Tibial nerve (tissue), 4 donors: ENCODE data around the gene HADH. TPM values are rescaled to one million over a fixed set of nuclear protein-coding genes. Genes with fewer than 3 reads are reported as not detected.
A peak's percentile ranks its signal among the peaks of the same experiment; 100 is the strongest.

Experiments
- DNase-seq, 2 donors: peaks; one replicate each; pipeline ENCODE4 v3.0.0-alpha.2; 2019; ENCODE audit warnings: low spot score in 2 of 2
- H3K27ac ChIP-seq, 4 donors: fragments of 200-600 bp; sonication (generic) in 3 of 4; one replicate each; pipeline ENCODE4 v1.5.1; 2017 to 2019; ENCODE audit warnings: mild to moderate bottlenecking in 1 of 4
- H3K27me3 ChIP-seq, 2 donors: fragments of 200-600 bp; sonication (generic) in 1 of 2; one replicate each; pipeline versions ENCODE4 v1.5.1 to v1.6.0; 2017 to 2019
- H3K36me3 ChIP-seq, 3 donors: fragments of 200-600 bp; sonication (generic); one replicate each; pipeline ENCODE4 v1.5.1; 2018 to 2019
- H3K4me1 ChIP-seq, 4 donors: fragments of 200-600 bp; sonication (generic) in 3 of 4; one replicate each; pipeline ENCODE4 v1.5.1; 2017 to 2019
- H3K4me3 ChIP-seq, 4 donors: fragments of 200-600 bp; sonication (generic) in 3 of 4; one replicate each; pipeline ENCODE4 v1.5.1; 2017 to 2019; ENCODE audit warnings: mild to moderate bottlenecking in 1 of 4, moderate library complexity in 1 of 4
- H3K9me3 ChIP-seq, 4 donors: fragments of 200-600 bp; sonication (generic) in 3 of 4; one replicate each; pipeline ENCODE4 v1.5.1; 2017 to 2019
- EP300 ChIP-seq, 2 donors: sonication (generic); formaldehyde crosslinking; IDR thresholded peaks; one replicate each; pipeline ENCODE4 v1.6.1; 2017; ENCODE audit warnings: antibody characterized with exemption in 2 of 2, mild to moderate bottlenecking in 1 of 2
- POLR2A ChIP-seq, 2 donors: fragments of 450-650 bp; IDR thresholded peaks; one replicate each; pipeline ENCODE4 v1.6.1; 2017; ENCODE audit warnings: antibody characterized with exemption in 2 of 2, mild to moderate bottlenecking in 2 of 2, moderate library complexity in 2 of 2
- WGBS, 2 donors: methylation state at CpG; one replicate each; pipeline ENCODE4 v1.1.5; 2018; 5-methylcytosine and 5-hydroxymethylcytosine counted together
- total RNA-seq, 4 donors: library from RNA; depleted of rRNA; stranded (reverse); fragments of >200 nt; gene quantifications; one replicate each; pipeline ENCODE4 v1.1.0, GENCODE V29; 2016
- TF ChIP-seq, protein P1 (sequence below), 5 experiments: fragments of 200-600 bp in 3 of 5; fragments of 450-650 bp in 2 of 5; sonication (generic) in 3 of 5; IDR thresholded peaks; one replicate each; pipeline ENCODE4 v1.5.1; 2016 to 2019; ENCODE audit warnings: antibody characterized with exemption in 5 of 5, mild to moderate bottlenecking in 3 of 5, moderate library complexity in 2 of 5

The HADH gene
- total RNA-seq, 4 donors from 2014 or later = 42.2 to 107 (median 55.9) TPM

DNA sequence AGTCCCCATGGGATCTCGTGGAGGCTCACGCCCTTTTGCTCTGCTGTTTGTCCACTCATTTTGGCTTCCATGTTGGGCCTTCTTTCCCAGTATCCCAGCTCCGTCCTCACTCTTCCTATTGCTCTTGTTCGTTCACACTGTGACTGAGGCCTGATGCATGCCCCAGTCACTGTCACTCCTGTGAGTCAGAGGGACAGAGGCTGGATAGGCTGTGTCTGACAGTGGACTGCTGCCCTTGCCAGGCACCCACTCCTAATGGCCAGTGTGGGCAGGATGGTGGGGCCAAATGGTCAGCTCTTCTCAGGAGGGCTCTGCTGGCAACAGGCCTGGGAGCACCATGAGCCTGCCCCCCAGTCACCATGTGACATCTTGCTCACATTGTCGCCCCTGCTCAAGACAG is 40.0 kb downstream of the HADH start:
- Histone ChIP-seq H3K9me3 (no peaks in the 10 kb centered on the region), H3K36me3 (peaks cover 0 to 90% (median 2%) of the 10 kb centered on the region in 3 donors), H3K27ac (no peak overlapping the region), H3K4me3 (no peak overlapping the region), H3K4me1 (no peaks in the 10 kb centered on the region), H3K27me3 (no peaks in the 10 kb centered on the region)
- WGBS, 2 donors = 79 to 87% methylated on average over 5 of the region's 5 CpGs
- DNase-seq = no peak
- TF ChIP-seq EP300 (IDR thresholded peaks at IDR 0.05) = no peak
- TF ChIP-seq POLR2A (IDR thresholded peaks at IDR 0.05) = no peak
- TF ChIP-seq, protein P1, sequence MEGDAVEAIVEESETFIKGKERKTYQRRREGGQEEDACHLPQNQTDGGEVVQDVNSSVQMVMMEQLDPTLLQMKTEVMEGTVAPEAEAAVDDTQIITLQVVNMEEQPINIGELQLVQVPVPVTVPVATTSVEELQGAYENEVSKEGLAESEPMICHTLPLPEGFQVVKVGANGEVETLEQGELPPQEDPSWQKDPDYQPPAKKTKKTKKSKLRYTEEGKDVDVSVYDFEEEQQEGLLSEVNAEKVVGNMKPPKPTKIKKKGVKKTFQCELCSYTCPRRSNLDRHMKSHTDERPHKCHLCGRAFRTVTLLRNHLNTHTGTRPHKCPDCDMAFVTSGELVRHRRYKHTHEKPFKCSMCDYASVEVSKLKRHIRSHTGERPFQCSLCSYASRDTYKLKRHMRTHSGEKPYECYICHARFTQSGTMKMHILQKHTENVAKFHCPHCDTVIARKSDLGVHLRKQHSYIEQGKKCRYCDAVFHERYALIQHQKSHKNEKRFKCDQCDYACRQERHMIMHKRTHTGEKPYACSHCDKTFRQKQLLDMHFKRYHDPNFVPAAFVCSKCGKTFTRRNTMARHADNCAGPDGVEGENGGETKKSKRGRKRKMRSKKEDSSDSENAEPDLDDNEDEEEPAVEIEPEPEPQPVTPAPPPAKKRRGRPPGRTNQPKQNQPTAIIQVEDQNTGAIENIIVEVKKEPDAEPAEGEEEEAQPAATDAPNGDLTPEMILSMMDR (IDR thresholded peaks at IDR 0.05) = no peak

GRCh38 chr4:108030332-108030731 is 40.6 kb downstream of the HADH start:
- DNase-seq = peak; percentile 17 to 32
- Histone ChIP-seq H3K4me1 (no peaks in the 10 kb centered on the region), H3K36me3 (peaks cover 0 to 90% (median 2%) of the 10 kb centered on the region in 3 donors), H3K27me3 (no peaks in the 10 kb centered on the region), H3K9me3 (no peaks in the 10 kb centered on the region), H3K4me3 (no peak overlapping the region), H3K27ac (no peak overlapping the region)
- TF ChIP-seq, protein P1 (IDR thresholded peaks at IDR 0.05) = peak in 2 of 5 experiments; percentile 11 to 26
- TF ChIP-seq POLR2A (IDR thresholded peaks at IDR 0.05) = no peak
- TF ChIP-seq EP300 (IDR thresholded peaks at IDR 0.05) = no peak
- 78 to 82% methylated on average over 2 of the region's 2 CpGs for WGBS, 2 donors

- H3K27me3 ChIP-seq = no peaks in the 10 kb centered on the region
- H3K9me3 ChIP-seq = no peaks in the 10 kb centered on the region
- H3K36me3 ChIP-seq = peaks cover 0 to 94% (median 2%) of the 10 kb centered on the region in 3 donors
- no peak overlapping the region for H3K27ac ChIP-seq
- no peaks in the 10 kb centered on the region for H3K4me1 ChIP-seq
- TF ChIP-seq, protein P1 (IDR thresholded peaks at IDR 0.05) = no peak
- TF ChIP-seq POLR2A (IDR thresholded peaks at IDR 0.05) = no peak
- no peak for TF ChIP-seq EP300 (IDR thresholded peaks at IDR 0.05)
- WGBS, 2 donors = 98% methylated on average over 4 of the region's 4 CpGs
- no peak overlapping the region for H3K4me3 ChIP-seq
- no peak for DNase-seq
Measured at GRCh38 chr4:108031427-108032083, 41.9 kb downstream of the HADH start.

DNA sequence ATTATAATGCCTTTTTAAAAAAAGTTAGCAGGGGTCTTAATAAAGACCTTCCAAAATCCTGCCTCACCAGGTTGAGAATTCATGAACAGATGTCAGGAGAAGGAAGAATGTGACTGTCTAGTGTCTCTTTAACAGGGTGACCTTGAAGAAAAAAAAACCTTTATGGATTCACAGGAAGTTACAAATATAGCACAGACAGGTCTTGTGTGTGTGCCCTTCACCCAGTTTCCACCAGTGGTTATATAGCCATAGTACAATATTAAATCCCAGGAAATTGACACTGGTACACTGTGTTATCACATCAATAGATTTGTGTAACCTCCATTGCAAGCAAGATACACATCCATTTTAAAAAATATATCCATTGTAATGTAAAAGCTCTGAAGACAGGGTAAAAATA is 43.7 kb downstream of the HADH start:
- H3K36me3 ChIP-seq = peaks cover 0 to 83% (median 2%) of the 10 kb centered on the region in 3 donors
- H3K27ac ChIP-seq = no peak overlapping the region
- no peaks in the 10 kb centered on the region for H3K9me3 ChIP-seq
- TF ChIP-seq, protein P1 (IDR thresholded peaks at IDR 0.05) = no peak
- TF ChIP-seq POLR2A (IDR thresholded peaks at IDR 0.05) (no peak), EP300 (IDR thresholded peaks at IDR 0.05) (no peak)
- DNase-seq = no peak
- H3K27me3 ChIP-seq = no peaks in the 10 kb centered on the region
- no peaks in the 10 kb centered on the region for H3K4me1 ChIP-seq
- H3K4me3 ChIP-seq = no peak overlapping the region

DNA sequence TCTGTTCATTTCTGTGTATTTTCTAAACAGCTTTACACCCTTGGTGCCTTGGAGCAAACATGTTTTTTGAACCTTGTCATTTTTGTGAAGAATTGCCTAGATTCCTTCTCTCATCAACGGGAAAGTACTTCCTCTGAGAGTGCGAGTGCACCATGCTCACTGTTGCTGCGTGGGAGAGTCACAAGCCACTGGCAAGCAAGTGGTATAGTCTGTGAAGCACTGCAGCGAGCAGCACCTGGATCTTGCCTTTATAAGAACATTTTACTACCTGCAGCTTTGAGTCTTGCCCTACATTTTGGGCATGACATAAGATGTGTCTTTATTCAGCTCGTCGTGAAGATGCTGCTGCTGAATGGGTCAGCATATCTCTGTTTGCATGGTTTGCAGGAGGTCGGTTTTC is 44.9 kb downstream of the HADH start:
- 76 to 82% methylated on average over 7 of the region's 7 CpGs for WGBS, 2 donors
- Histone ChIP-seq H3K27me3 (no peaks in the 10 kb centered on the region), H3K4me3 (no peak overlapping the region), H3K9me3 (no peaks in the 10 kb centered on the region), H3K27ac (no peak overlapping the region), H3K4me1 (no peaks in the 10 kb centered on the region), H3K36me3 (peaks cover 0 to 70% (median 2%) of the 10 kb centered on the region in 3 donors)
- no peak for DNase-seq
- TF ChIP-seq, protein P1 (IDR thresholded peaks at IDR 0.05) = no peak
- no peak for TF ChIP-seq EP300 (IDR thresholded peaks at IDR 0.05)
- TF ChIP-seq POLR2A (IDR thresholded peaks at IDR 0.05) = no peak
